Ectodermal cell (in vitro differentiated cells): ENCODE results near the gene CBX2.
"Not testable (repeated sequence)": the region's sequence is repeated elsewhere in the genome, so short reads cannot be mapped to it uniquely, and the experiment has no call there.

ENCODE experiments used
- H3K27ac ChIP-seq: 2 replicates; pipeline ENCODE4 v1.7.0; 2013; ENCODE audit warnings: mild to moderate bottlenecking, low read depth, low read length; ENCODE audit not compliant: insufficient read depth, poor library complexity, severe bottlenecking
- H3K27me3 ChIP-seq: 2 replicates; pipeline ENCODE4 v1.7.0; 2013; ENCODE audit warnings: mild to moderate bottlenecking, low read length; ENCODE audit not compliant: insufficient read depth, control insufficient read depth, poor library complexity, severe bottlenecking
- H3K36me3 ChIP-seq: one replicate; pipeline ENCODE4 v1.7.0; 2013; ENCODE audit warnings: low read length; ENCODE audit not compliant: control insufficient read depth, insufficient read depth
- H3K4me1 ChIP-seq: one replicate; pipeline ENCODE4 v1.7.0; 2013; ENCODE audit warnings: low read length; ENCODE audit not compliant: control insufficient read depth, insufficient read depth
- H3K4me3 ChIP-seq: 2 replicates; pipeline ENCODE4 v1.7.0; 2013; ENCODE audit warnings: low read depth, low read length, control low read depth; ENCODE audit not compliant: insufficient read depth
- H3K9me3 ChIP-seq: 2 replicates; pipeline ENCODE4 v1.7.0; 2013; ENCODE audit warnings: mild to moderate bottlenecking, low read length, moderate library complexity; ENCODE audit not compliant: control insufficient read depth
- WGBS, 2 experiments: methylation state at CpG; one replicate each; pipeline ENCODE4 v1.1.7; 2013; ENCODE audit warnings: missing lambda C conversion rate in 2 of 2; 5-methylcytosine and 5-hydroxymethylcytosine counted together

Gene CBX2

DNA sequence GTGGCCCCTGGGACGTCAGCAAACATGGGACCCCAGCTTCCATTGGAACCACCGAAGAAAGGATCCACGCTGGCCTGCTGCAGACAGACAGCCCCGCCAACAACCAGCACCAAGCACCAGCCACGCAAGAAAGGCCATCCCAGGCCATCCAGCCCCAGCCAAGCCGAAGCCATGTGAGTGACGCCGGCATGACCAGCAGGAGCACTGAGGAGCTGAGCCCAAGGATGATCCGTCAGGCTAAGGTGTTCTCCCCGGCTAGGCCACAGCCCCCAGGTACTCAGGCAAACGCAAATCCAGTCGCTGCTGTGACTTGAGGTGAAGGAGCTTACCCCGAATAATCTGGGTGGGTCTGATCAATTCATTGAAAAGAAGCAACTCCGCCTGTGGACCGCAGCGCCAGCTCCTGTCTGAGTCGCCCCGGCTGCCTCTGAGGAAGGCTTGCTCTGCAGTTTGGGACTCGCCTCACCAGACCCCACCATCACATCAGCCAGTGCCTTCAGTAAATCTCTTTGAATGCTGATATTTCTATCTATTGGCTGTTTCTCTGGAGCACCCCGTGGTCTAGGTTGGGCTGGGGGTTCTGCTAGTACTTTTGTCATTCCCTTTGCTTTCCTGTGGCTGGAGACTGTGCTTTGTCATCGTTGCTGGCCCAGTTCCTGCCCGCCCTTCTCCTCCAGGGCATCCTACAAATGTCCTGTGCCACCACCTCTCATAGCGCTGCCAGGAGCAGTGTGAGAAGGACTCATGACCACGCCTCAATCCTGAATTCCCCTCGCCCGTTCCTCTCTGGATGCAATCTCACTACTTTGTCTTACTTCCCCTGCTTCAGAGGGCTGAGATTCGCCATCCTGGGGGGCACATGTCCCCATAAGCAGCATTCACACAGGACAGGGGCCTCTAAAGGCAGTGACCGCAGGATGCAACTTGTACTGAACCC lies 8.1 kb upstream of the CBX2 start:
- no peaks in the 10 kb centered on the region for H3K27me3 ChIP-seq
- WGBS, 2 experiments = 93% methylated on average over 28 of the region's 28 CpGs
- no peaks in the 10 kb centered on the region for H3K9me3 ChIP-seq
- H3K27ac ChIP-seq = no peak overlapping the region
- no peak overlapping the region for H3K4me3 ChIP-seq
- H3K36me3 ChIP-seq = no peaks in the 10 kb centered on the region
- peaks cover 5% of the 10 kb centered on the region for H3K4me1 ChIP-seq

- Histone ChIP-seq H3K9me3 (no peaks in the 10 kb centered on the region), H3K4me1 (peaks cover 18% of the 10 kb centered on the region), H3K27ac (no peak overlapping the region), H3K4me3 (no peak overlapping the region), H3K36me3 (no peaks in the 10 kb centered on the region), H3K27me3 (no peaks in the 10 kb centered on the region)
- WGBS, 2 experiments = 93 to 98% methylated on average over 6 of the region's 6 CpGs
Observed at GRCh38 chr17:79771276-79771675, 6.7 kb upstream of the CBX2 start.

GRCh38 chr17:79772726-79773125 lies 5.2 kb upstream of the CBX2 start:
- H3K4me1 ChIP-seq = peaks cover 24% of the 10 kb centered on the region
- not testable (repeated sequence) for H3K27me3 ChIP-seq, H3K4me3 ChIP-seq, H3K36me3 ChIP-seq, H3K9me3 ChIP-seq, H3K27ac ChIP-seq
- WGBS, 2 experiments = 88 to 92% methylated on average over 9 of the region's 9 CpGs

DNA sequence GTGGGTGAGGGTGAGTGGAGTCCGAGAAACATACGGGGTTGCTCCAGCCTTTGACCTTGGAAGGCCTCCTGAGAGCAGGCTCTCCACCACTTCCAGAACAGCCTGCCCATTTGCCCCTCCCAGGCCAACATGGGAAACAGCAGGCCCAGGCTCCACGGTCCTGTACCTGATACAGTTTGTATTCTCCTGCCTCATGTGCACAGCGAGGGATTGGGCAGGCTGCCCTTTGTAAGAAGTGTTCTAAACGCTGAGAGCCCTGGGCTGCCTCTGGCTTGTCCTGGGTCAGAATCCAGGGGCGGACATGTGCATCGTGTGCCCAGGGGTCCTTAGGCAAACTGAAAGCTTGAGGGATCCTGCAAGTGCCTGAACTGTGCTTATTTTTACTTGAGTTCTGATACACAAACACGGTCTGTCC lies 3.4 kb upstream of the CBX2 start:
- peaks cover 27% of the 10 kb centered on the region for H3K4me1 ChIP-seq
- H3K27ac ChIP-seq = no peak overlapping the region
- H3K9me3 ChIP-seq = no peaks in the 10 kb centered on the region
- 86 to 89% methylated on average over 8 of the region's 8 CpGs for WGBS, 2 experiments
- peaks cover 4% of the 10 kb centered on the region for H3K36me3 ChIP-seq
- H3K4me3 ChIP-seq = no peak overlapping the region
- H3K27me3 ChIP-seq = no peaks in the 10 kb centered on the region

GRCh38 chr17:79775632-79776031 lies 2.3 kb upstream of the CBX2 start:
- H3K27ac ChIP-seq = no peak overlapping the region
- peaks cover 7% of the 10 kb centered on the region for H3K36me3 ChIP-seq
- no peaks in the 10 kb centered on the region for H3K27me3 ChIP-seq
- no peak overlapping the region for H3K4me3 ChIP-seq
- peaks cover 37% of the 10 kb centered on the region for H3K4me1 ChIP-seq
- 78 to 95% methylated on average over 5 to 6 of the region's 6 CpGs for WGBS, 2 experiments
- H3K9me3 ChIP-seq = no peaks in the 10 kb centered on the region

DNA sequence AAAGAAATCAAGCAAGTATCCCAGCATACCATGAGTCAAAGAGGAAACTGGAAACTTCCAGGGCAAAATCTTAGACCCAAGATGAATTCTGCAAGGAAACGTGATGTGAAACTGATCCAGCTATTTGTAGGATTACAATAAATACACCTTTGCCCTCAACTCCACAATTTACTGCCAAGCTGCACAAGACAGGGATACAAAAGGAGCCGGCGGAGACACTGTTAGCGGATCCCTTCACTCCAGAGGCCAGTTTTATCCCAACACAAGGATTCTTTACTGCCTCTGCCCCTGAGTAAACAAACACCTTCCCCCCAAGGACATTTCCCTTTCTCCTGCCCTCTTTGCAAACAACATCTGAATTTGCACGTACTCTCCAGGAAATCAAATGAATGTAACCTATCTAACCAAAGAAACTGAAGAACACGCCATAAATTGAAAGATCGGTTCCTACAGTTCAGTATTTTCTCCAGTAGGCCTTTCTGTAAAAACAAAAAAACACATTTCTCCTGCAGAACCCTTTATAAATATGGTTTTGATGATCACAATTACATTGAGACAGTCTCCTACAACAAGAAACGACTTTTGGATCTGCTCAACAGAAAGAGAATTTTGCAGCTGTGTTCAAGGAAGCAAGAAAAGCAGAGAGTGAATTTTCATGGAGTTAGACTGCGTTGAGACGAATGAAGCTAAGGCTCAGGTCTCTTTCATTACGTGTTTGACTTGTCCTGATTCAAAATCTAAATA lies 1.4 kb upstream of the CBX2 start:
- Histone ChIP-seq H3K36me3 (peaks cover 15% of the 10 kb centered on the region), H3K4me1 (peaks cover 43% of the 10 kb centered on the region), H3K27me3 (no peaks in the 10 kb centered on the region), H3K27ac (peak overlapping the region; percentile 79), H3K4me3 (peak overlapping the region; percentile 49), H3K9me3 (no peaks in the 10 kb centered on the region)
- 9 to 12% methylated on average over 11 of the region's 11 CpGs for whole genome bisulfite sequencing, 2 experiments

DNA sequence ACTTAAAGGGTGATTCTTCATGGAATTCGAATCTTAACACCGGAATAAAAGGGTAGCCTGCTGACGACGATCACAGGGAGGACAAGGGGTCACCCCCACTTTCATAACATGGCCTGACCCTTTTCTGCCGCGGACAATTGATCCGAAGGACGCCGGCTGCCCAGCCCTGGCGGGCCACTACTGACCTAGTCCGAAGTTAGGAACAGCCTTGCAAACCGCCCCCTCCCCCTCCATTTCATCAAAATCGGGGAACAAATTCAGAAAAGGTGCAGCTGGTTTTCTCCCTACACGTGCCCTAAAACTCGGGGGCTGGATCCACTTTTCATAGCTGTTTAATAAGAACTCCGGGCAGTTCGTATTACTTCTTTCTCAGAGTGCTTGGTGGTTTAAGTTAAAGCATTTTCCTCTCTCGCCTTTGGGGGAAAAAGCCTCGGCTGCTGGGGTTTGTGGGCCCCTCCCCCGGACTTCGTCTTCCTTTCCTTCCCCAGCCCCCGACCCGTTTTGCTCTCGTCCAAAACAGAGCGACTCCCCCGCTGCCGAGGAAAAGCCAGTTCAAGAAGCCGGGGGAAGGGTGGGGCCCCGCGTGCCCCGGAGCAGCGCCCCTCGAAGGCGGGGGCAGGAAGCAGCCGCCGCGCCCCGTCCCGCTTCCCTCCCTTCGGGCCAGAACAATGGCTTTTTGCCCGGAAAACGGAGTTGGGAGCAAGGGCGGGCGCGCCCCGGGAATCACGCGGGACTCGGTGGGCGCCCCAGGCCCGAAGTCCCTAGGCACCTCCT lies 641 bp upstream of the CBX2 start:
- WGBS, 2 experiments = 0 to 1% methylated on average over 51 of the region's 51 CpGs

GRCh38 chr17:79778504-79779083 lies 646 bp downstream of the CBX2 start:
- peaks cover 43% of the 10 kb centered on the region for H3K4me1 ChIP-seq
- H3K36me3 ChIP-seq = peaks cover 33% of the 10 kb centered on the region
- peak overlapping the region; percentile 94 for H3K27ac ChIP-seq
- no peaks in the 10 kb centered on the region for H3K27me3 ChIP-seq
- H3K9me3 ChIP-seq = no peaks in the 10 kb centered on the region
- WGBS, 2 experiments = 0% methylated on average over 49 of the region's 49 CpGs
- H3K4me3 ChIP-seq = peak overlapping the region; percentile 91

More for the DNA sequence above, 641 bp upstream of the CBX2 start:
- peak overlapping the region; percentile 49 for H3K4me3 ChIP-seq
- no peaks in the 10 kb centered on the region for H3K9me3 ChIP-seq
- H3K4me1 ChIP-seq = peaks cover 43% of the 10 kb centered on the region
- H3K27me3 ChIP-seq = no peaks in the 10 kb centered on the region
- H3K27ac ChIP-seq = peak overlapping the region; percentile 79
- peaks cover 21% of the 10 kb centered on the region for H3K36me3 ChIP-seq

DNA sequence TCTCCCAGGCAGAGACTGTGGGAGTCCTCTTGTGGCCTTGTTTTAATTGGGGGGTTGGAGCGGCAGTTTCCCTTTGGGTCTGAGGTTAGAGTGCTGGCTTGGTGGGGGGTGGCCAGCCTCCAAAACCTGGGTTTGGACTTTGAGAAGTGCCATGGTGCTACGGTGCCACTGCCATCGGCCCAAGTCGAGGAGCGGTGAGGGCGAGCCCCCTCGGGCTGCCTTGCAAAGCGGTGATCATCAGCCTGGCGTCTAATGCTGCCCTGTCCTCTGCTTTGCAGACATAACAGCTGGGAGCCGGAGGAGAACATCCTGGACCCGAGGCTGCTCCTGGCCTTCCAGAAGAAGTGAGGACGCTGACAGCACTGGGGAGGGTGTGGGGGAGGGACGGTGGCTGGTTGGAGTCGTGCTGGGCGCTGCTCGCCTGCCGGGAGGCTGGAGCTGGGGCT lies 1.2 kb downstream of the CBX2 start:
- H3K9me3 ChIP-seq = no peaks in the 10 kb centered on the region
- H3K4me1 ChIP-seq = peaks cover 43% of the 10 kb centered on the region
- H3K4me3 ChIP-seq = peak overlapping the region; percentile 91
- H3K27me3 ChIP-seq = no peaks in the 10 kb centered on the region
- peaks cover 38% of the 10 kb centered on the region for H3K36me3 ChIP-seq
- peak overlapping the region; percentile 94 for H3K27ac ChIP-seq
- 4 to 5% methylated on average over 17 of the region's 17 CpGs for WGBS, 2 experiments
